ENCODE measurements around the gene ZNF117. TPM values are rescaled to one million over a fixed set of nuclear protein-coding genes. Genes with fewer than 3 reads are reported as not detected.
A peak's percentile ranks its signal among the peaks of the same experiment; 100 is the strongest.

The ZNF117 gene
- total and polyA plus RNA-seq, 9 of the 15 experiments (the other 6 are each of a cell fraction or from before 2014, with no cell fraction given): 2.5 to 18.9 (median 14.1) TPM

DNA sequence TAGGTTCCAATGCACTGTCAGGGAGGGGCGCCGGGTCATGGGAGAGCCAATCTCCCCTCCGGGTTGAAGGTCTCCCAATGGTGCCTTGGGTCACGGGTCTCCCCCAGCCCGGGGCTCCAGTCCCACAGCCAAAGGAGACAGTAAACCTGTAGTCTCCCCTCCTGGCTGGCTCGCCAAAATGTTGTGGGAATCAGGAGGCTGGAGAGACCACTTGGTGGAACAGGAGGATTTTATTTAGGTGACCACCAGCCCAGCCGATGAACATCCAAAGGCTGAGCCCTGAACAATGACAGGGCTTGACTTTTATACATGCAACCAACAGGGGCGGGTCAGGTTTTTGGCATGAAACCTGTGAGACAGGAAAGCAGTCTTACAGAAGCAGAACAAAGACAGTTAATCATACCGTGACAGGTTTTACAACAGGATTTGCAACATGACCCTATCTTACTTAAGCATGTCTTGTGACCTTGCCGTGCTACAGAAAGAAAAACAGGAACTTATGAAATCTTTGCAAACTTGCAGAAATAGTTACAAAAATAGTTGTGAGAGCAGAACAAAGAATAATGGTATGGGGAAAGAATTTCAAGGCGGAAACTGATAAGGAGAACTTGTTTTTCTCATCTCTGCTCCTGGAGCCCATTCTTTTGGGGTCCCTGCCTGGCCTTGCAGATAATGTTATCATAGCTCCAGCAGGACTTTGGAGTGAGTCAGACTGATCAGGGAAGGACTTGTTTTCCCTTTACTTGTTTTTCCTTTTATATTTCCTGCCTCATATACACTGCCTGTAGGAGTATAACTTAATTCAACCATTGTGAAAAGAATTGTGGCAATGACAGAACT lies 8.5 kb upstream of the ZNF117 start (continued):
- TF ChIP-seq, protein P1, sequence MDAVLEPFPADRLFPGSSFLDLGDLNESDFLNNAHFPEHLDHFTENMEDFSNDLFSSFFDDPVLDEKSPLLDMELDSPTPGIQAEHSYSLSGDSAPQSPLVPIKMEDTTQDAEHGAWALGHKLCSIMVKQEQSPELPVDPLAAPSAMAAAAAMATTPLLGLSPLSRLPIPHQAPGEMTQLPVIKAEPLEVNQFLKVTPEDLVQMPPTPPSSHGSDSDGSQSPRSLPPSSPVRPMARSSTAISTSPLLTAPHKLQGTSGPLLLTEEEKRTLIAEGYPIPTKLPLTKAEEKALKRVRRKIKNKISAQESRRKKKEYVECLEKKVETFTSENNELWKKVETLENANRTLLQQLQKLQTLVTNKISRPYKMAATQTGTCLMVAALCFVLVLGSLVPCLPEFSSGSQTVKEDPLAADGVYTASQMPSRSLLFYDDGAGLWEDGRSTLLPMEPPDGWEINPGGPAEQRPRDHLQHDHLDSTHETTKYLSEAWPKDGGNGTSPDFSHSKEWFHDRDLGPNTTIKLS (IDR thresholded peaks at IDR 0.05; ENCODE audit: borderline replicate concordance, low read depth): peak; percentile 24; the same call in 1 of the 2 replicates
- TF ChIP-seq MCM5 (IDR thresholded peaks at IDR 0.05; ENCODE audit: low read depth) (no peak), SIRT6 (IDR thresholded peaks at IDR 0.05; ENCODE audit: low read depth, low read length) (no peak), ZNF780A (CRISPR knock-in tag; IDR thresholded peaks at IDR 0.05) (no peak), XRCC3 (IDR thresholded peaks at IDR 0.05) (0 out of 2 replicates have a peak, but pooled peaks have one; percentile 49), PTTG1 (tag; IDR thresholded peaks at IDR 0.05; ENCODE audit: low read depth) (no peak), NR3C1 (CRISPR knock-in tag; IDR thresholded peaks at IDR 0.05) (no peak), U2AF1 (optimal IDR thresholded peaks at IDR 0.05; ENCODE audit: low read depth, low read length) (no peak), KDM2B (CRISPR knock-in tag; IDR thresholded peaks at IDR 0.05) (no peak), EZH2 (IDR thresholded peaks at IDR 0.05; ENCODE audit: borderline replicate concordance, low read depth, low read length) (peak; percentile 76; the same call in 1 of the 2 replicates), TRIM24 (IDR thresholded peaks at IDR 0.05) (peak; percentile 100), YBX1 (IDR thresholded peaks at IDR 0.05) (no peak), FOXP1 (CRISPR knock-in tag; IDR thresholded peaks at IDR 0.05) (peak; percentile 85; the same call in 1 of the 2 replicates), OTX1 (CRISPR knock-in tag; IDR thresholded peaks at IDR 0.05) (peak; percentile 32; the same call in 1 of the 2 replicates), PML (IDR thresholded peaks at IDR 0.05; ENCODE audit: low read length) (peak; percentile 99), NFIC (IDR thresholded peaks at IDR 0.05) (peak; percentile 93), ESRRB (CRISPR knock-in tag; IDR thresholded peaks at IDR 0.05; ENCODE audit: borderline replicate concordance) (no peak), NR2F6 (CRISPR knock-in tag; IDR thresholded peaks at IDR 0.05) (no peak; the same call in 1 of the 2 replicates)
- TF ChIP-seq, protein P2, sequence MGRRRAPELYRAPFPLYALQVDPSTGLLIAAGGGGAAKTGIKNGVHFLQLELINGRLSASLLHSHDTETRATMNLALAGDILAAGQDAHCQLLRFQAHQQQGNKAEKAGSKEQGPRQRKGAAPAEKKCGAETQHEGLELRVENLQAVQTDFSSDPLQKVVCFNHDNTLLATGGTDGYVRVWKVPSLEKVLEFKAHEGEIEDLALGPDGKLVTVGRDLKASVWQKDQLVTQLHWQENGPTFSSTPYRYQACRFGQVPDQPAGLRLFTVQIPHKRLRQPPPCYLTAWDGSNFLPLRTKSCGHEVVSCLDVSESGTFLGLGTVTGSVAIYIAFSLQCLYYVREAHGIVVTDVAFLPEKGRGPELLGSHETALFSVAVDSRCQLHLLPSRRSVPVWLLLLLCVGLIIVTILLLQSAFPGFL (CRISPR knock-in tag; IDR thresholded peaks at IDR 0.05): no peak
- TF ChIP-seq, protein P3, sequence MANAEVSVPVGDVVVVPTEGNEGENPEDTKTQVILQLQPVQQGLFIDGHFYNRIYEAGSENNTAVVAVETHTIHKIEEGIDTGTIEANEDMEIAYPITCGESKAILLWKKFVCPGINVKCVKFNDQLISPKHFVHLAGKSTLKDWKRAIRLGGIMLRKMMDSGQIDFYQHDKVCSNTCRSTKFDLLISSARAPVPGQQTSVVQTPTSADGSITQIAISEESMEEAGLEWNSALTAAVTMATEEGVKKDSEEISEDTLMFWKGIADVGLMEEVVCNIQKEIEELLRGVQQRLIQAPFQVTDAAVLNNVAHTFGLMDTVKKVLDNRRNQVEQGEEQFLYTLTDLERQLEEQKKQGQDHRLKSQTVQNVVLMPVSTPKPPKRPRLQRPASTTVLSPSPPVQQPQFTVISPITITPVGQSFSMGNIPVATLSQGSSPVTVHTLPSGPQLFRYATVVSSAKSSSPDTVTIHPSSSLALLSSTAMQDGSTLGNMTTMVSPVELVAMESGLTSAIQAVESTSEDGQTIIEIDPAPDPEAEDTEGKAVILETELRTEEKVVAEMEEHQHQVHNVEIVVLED (CRISPR knock-in tag; IDR thresholded peaks at IDR 0.05): 0 out of 2 replicates have a peak, but pooled peaks have one; percentile 20
- TF ChIP-seq, protein P4, sequence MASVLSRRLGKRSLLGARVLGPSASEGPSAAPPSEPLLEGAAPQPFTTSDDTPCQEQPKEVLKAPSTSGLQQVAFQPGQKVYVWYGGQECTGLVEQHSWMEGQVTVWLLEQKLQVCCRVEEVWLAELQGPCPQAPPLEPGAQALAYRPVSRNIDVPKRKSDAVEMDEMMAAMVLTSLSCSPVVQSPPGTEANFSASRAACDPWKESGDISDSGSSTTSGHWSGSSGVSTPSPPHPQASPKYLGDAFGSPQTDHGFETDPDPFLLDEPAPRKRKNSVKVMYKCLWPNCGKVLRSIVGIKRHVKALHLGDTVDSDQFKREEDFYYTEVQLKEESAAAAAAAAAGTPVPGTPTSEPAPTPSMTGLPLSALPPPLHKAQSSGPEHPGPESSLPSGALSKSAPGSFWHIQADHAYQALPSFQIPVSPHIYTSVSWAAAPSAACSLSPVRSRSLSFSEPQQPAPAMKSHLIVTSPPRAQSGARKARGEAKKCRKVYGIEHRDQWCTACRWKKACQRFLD (CRISPR knock-in tag; IDR thresholded peaks at IDR 0.05): peak; percentile 88

Data from K562 (cell line).